Smooth muscle cell (in vitro differentiated cells): Measurements from ENCODE around the gene LZTS2. TPM values are rescaled to one million over a fixed set of nuclear protein-coding genes. Genes with fewer than 3 reads are reported as not detected.
A peak's percentile ranks its signal among the peaks of the same experiment; 100 is the strongest.

Source experiments
- DNase-seq: peaks from one replicate; lab custom pipeline; 2025; ENCODE audit not compliant: unreplicated experiment; lab: John Stamatoyannopoulos, UW
- H2AFZ ChIP-seq: fragments of 200-600 bp; sonication (generic); 2 replicates; pipeline ENCODE4 v1.6.0; 2016; ENCODE audit warnings: antibody characterized with exemption, low read depth, mild to moderate bottlenecking
- H3F3A ChIP-seq: fragments of 200-600 bp; sonication (generic); 2 replicates; pipeline ENCODE4 v1.6.0; 2017; ENCODE audit warnings: antibody characterized with exemption, low read depth
- H3K27ac ChIP-seq: fragments of 200-600 bp; sonication (generic); 2 replicates; pipeline ENCODE4 v1.5.1; 2016; ENCODE audit warnings: low read depth, mild to moderate bottlenecking
- H3K27me3 ChIP-seq: fragments of 200-600 bp; sonication (generic); 2 replicates; pipeline ENCODE4 v1.6.1; 2016; ENCODE audit warnings: low read depth, mild to moderate bottlenecking
- H3K36me3 ChIP-seq: fragments of 200-600 bp; sonication (generic); 2 replicates; pipeline ENCODE4 v1.5.1; 2016; ENCODE audit warnings: low read depth
- H3K4me1 ChIP-seq: fragments of 200-600 bp; sonication (generic); 2 replicates; pipeline ENCODE4 v1.5.1; 2016; ENCODE audit warnings: low read depth
- H3K4me2 ChIP-seq: fragments of 200-600 bp; sonication (generic); 2 replicates; pipeline ENCODE4 v1.6.0; 2016; ENCODE audit warnings: mild to moderate bottlenecking
- H3K4me3 ChIP-seq: fragments of 200-600 bp; sonication (generic); 2 replicates; pipeline ENCODE4 v1.5.1; 2016; ENCODE audit warnings: mild to moderate bottlenecking
- H3K79me2 ChIP-seq: fragments of 200-600 bp; sonication (generic); 2 replicates; pipeline ENCODE4 v1.6.0; 2016; ENCODE audit warnings: low read depth, mild to moderate bottlenecking
- H3K9ac ChIP-seq: fragments of 200-600 bp; sonication (generic); 2 replicates; pipeline ENCODE4 v1.6.0; 2016; ENCODE audit warnings: low read depth
- H3K9me3 ChIP-seq: fragments of 200-600 bp; sonication (generic); replicated peaks from 2 replicates; pipeline ENCODE4 v1.5.1; 2016; ENCODE audit warnings: low read depth
- H4K20me1 ChIP-seq: fragments of 200-600 bp; sonication (generic); 2 replicates; pipeline ENCODE4 v1.6.0; 2016; ENCODE audit warnings: low read depth
- WGBS: methylation state at CpG from one replicate; pipeline ENCODE4 v1.1.7; 2016; ENCODE audit warnings: low lambda C conversion rate; 5-methylcytosine and 5-hydroxymethylcytosine counted together
- polyA plus RNA-seq: library from polyadenylated mRNA; unstranded; fragments of >200 nt; fragmentation: Nextera tagmentation; extraction: Ambion mirVana; gene quantifications from 2 replicates; pipeline ENCODE4 v1.2.1, GENCODE V29; 2016
- total RNA-seq: library from RNA; depleted of rRNA; stranded (reverse); fragments of >200 nt; gene quantifications from 2 replicates; pipeline ENCODE4 v1.2.3, GENCODE V29; 2014
- TF ChIP-seq, protein P1 (sequence below): fragments of 200-600 bp; sonication (generic); IDR thresholded peaks from 2 replicates; pipeline ENCODE4 v1.5.1; 2017; ENCODE audit warnings: borderline replicate concordance, mild to moderate bottlenecking, antibody characterized with exemption; ENCODE audit not compliant: insufficient read depth, poor library complexity, severe bottlenecking

Gene LZTS2
- total and polyA plus RNA-seq, 2 experiments from 2014 or later, result 54.9 to 103 TPM

DNA sequence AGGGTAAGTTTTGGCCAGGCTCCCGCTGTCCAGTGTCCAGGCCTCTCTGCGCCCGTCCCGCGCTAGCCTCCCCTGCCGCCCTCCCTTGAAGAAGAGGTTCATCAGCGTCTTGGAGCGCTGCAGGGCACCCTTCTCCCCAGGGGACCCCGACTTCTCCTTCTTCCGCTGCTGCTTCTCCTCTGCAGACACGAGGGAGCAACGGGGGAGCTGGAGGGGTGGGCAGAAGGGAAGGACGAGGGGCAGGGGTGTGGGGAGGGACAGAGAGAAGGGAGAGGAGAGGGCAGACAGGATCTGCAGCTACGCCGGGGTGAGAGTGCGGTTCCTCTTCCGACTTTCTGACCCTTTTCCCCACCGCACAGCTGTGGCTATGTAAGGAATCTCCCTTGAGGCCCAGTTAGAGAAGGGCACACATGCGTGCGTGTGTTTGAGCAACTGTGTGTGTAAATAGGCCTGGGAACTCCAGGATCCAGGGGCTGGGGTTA is 18.6 kb downstream of the LZTS2 start:
- H3K36me3 ChIP-seq, result no peaks in the 10 kb centered on the region
- no peak overlapping the region for H3K27ac ChIP-seq
- no peak overlapping the region for H2AFZ ChIP-seq
- no peak overlapping the region for H3K9ac ChIP-seq
- H3K4me2 ChIP-seq, result no peak overlapping the region
- no peaks in the 10 kb centered on the region for H3K4me1 ChIP-seq
- no peak overlapping the region for H3K4me3 ChIP-seq
- H3K9me3 ChIP-seq, result no peaks in the 10 kb centered on the region
- no peaks in the 10 kb centered on the region for H3F3A ChIP-seq
- no peaks in the 10 kb centered on the region for H4K20me1 ChIP-seq
- DNase-seq, result no peak
- H3K27me3 ChIP-seq, result peaks cover 26% of the 10 kb centered on the region
- TF ChIP-seq, protein P1, sequence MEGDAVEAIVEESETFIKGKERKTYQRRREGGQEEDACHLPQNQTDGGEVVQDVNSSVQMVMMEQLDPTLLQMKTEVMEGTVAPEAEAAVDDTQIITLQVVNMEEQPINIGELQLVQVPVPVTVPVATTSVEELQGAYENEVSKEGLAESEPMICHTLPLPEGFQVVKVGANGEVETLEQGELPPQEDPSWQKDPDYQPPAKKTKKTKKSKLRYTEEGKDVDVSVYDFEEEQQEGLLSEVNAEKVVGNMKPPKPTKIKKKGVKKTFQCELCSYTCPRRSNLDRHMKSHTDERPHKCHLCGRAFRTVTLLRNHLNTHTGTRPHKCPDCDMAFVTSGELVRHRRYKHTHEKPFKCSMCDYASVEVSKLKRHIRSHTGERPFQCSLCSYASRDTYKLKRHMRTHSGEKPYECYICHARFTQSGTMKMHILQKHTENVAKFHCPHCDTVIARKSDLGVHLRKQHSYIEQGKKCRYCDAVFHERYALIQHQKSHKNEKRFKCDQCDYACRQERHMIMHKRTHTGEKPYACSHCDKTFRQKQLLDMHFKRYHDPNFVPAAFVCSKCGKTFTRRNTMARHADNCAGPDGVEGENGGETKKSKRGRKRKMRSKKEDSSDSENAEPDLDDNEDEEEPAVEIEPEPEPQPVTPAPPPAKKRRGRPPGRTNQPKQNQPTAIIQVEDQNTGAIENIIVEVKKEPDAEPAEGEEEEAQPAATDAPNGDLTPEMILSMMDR, result no peak
- WGBS, result 37% methylated on average over 20 of the region's 20 CpGs
- H3K79me2 ChIP-seq, result no peaks in the 10 kb centered on the region

DNA sequence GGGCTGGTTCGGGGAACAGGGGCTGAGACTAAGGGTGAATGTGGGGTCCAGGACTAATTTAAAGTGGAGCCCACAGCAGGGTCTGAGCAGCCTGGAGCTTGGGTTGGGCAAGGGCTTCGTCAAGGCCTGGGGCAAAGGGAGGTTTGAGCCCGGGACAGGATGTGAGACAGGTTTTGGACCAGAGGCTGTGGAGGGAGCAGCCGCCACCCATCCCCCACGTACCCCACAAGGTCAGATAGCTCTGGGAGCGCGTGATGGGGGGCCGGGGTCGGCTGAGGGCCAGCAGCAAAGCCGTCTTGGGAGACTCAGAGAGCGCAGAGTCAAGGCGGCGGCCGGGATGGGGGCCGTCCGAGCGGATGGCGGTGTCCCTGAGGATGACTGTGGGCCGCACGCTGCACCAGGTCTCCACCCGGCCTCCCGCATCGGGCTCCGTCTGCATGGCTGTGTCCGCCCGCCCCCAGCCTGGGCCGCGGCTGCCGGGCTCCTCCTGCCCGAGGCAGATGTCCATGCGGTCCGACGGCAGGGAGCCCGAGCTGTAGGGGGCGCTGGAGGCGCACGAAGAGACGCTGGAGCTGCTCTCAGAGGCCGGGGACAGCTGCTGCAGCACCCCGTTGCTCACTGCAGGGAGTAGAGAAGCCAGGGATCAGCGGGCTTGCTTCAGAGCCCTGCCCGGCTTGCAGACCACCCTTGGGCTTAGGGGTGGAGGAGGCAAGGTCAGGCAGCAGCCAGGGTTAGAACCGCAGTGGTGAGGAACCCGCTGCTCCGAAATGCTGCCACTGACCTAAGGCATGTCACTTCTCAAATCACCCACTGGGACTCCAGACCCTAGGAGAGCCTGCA is 19.2 kb downstream of the LZTS2 start:
- no peak overlapping the region for H3K9ac ChIP-seq
- no peaks in the 10 kb centered on the region for H3F3A ChIP-seq
- no peak overlapping the region for H2AFZ ChIP-seq
- no peaks in the 10 kb centered on the region for H3K79me2 ChIP-seq
- DNase-seq, result peak; percentile 64
- TF ChIP-seq, protein P1, result peak; percentile 70
- no peaks in the 10 kb centered on the region for H3K4me1 ChIP-seq
- H3K4me3 ChIP-seq, result no peak overlapping the region
- peak overlapping the region; percentile 74 for H3K4me2 ChIP-seq
- 15% methylated on average over 41 of the region's 45 CpGs for WGBS
- H4K20me1 ChIP-seq, result no peaks in the 10 kb centered on the region
- H3K36me3 ChIP-seq, result no peaks in the 10 kb centered on the region
- peaks cover 26% of the 10 kb centered on the region for H3K27me3 ChIP-seq
- no peak overlapping the region for H3K27ac ChIP-seq
- H3K9me3 ChIP-seq, result no peaks in the 10 kb centered on the region

DNA sequence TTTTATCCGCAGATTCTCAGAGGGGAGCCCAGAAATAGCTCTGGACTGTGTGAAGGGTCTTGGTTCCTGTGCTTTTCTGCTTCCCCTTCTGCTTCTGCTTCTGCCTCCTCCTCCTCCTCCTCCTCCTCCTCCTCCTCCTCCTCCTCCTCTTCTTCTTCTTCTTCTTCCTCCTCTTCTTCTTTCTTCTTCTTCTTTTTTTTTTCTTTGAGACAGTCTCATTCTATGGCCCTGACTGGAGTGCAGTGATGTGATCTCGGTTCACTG is 19.8 kb downstream of the LZTS2 start:
- H4K20me1 ChIP-seq, result no peaks in the 10 kb centered on the region
- no peaks in the 10 kb centered on the region for H3K36me3 ChIP-seq
- no peak for DNase-seq
- peaks cover 26% of the 10 kb centered on the region for H3K27me3 ChIP-seq
- TF ChIP-seq, protein P1, result no peak
- no peak overlapping the region for H3K27ac ChIP-seq
- no peak overlapping the region for H3K4me3 ChIP-seq
- 51% methylated on average over 2 of the region's 2 CpGs for WGBS
- no peaks in the 10 kb centered on the region for H3K9me3 ChIP-seq
- no peaks in the 10 kb centered on the region for H3K79me2 ChIP-seq
- H3K4me1 ChIP-seq, result no peaks in the 10 kb centered on the region
- peak overlapping the region; percentile 74 for H3K4me2 ChIP-seq
- H2AFZ ChIP-seq, result no peak overlapping the region
- H3K9ac ChIP-seq, result no peak overlapping the region
- no peaks in the 10 kb centered on the region for H3F3A ChIP-seq
